Ectodermal cell (in vitro differentiated cells): Measurements from ENCODE around the gene PGA5.
A peak's percentile ranks its signal among the peaks of the same experiment; 100 is the strongest.

Experiments
- H3K27ac ChIP-seq: 2 replicates; pipeline ENCODE4 v1.7.0; 2013; ENCODE audit warnings: mild to moderate bottlenecking, low read depth, low read length; ENCODE audit not compliant: insufficient read depth, poor library complexity, severe bottlenecking
- H3K27me3 ChIP-seq: 2 replicates; pipeline ENCODE4 v1.7.0; 2013; ENCODE audit warnings: mild to moderate bottlenecking, low read length; ENCODE audit not compliant: insufficient read depth, control insufficient read depth, poor library complexity, severe bottlenecking
- H3K36me3 ChIP-seq: one replicate; pipeline ENCODE4 v1.7.0; 2013; ENCODE audit warnings: low read length; ENCODE audit not compliant: control insufficient read depth, insufficient read depth
- H3K4me1 ChIP-seq: one replicate; pipeline ENCODE4 v1.7.0; 2013; ENCODE audit warnings: low read length; ENCODE audit not compliant: control insufficient read depth, insufficient read depth
- H3K4me3 ChIP-seq: 2 replicates; pipeline ENCODE4 v1.7.0; 2013; ENCODE audit warnings: low read depth, low read length, control low read depth; ENCODE audit not compliant: insufficient read depth
- H3K9me3 ChIP-seq: 2 replicates; pipeline ENCODE4 v1.7.0; 2013; ENCODE audit warnings: mild to moderate bottlenecking, low read length, moderate library complexity; ENCODE audit not compliant: control insufficient read depth
- WGBS, 2 experiments: methylation state at CpG; one replicate each; pipeline ENCODE4 v1.1.7; 2013; ENCODE audit warnings: missing lambda C conversion rate in 2 of 2; 5-methylcytosine and 5-hydroxymethylcytosine counted together

PGA5 gene

DNA sequence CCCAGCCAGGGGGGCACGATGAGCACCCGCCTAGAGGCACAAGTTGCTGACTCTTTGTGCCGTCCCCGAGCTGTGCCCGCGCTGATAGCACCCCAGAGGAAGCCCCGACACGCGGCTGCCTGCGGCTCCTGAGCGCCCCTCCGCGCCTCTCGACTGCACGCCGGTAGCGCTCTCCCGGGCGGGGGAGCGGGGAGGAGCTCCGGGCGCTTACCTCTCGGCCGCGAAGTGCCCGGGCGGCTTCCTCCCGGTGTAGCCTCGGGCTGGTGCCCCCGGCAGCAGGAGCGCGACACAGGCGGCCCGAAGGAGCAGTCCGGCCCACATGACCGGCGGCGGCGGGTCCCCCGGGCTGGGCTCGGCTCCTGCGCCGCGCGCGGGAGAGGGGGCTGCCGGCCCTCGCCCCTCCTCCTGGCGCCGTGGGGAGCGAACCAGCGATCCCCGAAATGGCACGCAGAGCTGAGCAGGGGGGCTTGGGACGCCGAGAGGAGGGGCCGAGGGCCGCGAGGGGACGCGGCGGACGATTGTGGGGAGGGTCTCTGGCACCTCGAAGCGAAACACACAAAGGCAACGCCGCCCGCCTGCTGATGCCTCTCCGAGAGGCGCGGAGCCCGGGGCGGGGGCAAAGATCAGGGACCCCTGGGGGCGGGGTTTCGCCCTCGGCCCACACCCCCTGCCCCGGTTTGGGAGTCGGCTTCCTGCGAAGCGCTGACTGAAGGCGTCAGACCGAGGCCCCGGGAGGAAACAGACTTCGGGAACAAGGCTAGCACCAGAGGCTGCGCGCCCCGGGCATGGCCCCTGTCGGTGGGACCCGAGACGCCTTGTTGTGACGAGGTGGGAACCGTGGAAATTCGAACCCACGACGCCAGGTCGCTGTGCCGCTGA, 54.0 kb downstream of the PGA5 start, which contains the start of gene VWCE:
Gene VWCE, minus strand, starts transcription at position 600 of the 879 bp plus-strand sequence. Its CDS starts 279 bp downstream, at position 321.
- 1% methylated on average over 97 of the region's 97 CpGs for WGBS, 2 experiments
- peaks cover 25% of the 10 kb centered on the region for H3K27me3 ChIP-seq
- peaks cover 8% of the 10 kb centered on the region for H3K4me1 ChIP-seq
- no peaks in the 10 kb centered on the region for H3K9me3 ChIP-seq
- H3K36me3 ChIP-seq: peaks cover 7% of the 10 kb centered on the region
- peak within 1 kb of the TSS; percentile 61 for H3K4me3 ChIP-seq
- peak within 1 kb of the TSS; percentile 60 for H3K27ac ChIP-seq

GRCh38 chr11:61295596-61295926, 54.6 kb downstream of the PGA5 start:
- Histone ChIP-seq H3K36me3 (peaks cover 13% of the 10 kb centered on the region), H3K27me3 (peaks cover 25% of the 10 kb centered on the region), H3K4me3 (peak overlapping the region; percentile 61), H3K9me3 (no peaks in the 10 kb centered on the region), H3K27ac (no peak overlapping the region), H3K4me1 (peaks cover 8% of the 10 kb centered on the region)
- 68 to 69% methylated on average over 12 of the region's 12 CpGs for WGBS, 2 experiments

- H3K36me3 ChIP-seq: peaks cover 29% of the 10 kb centered on the region
- no peak overlapping the region for H3K27ac ChIP-seq
These were observed 56.4 kb downstream of the PGA5 start for GRCh38 chr11:61297341-61297740.

GRCh38 chr11:61297746-61298145, 56.8 kb downstream of the PGA5 start:
- peaks cover 32% of the 10 kb centered on the region for H3K36me3 ChIP-seq
- no peaks in the 10 kb centered on the region for H3K9me3 ChIP-seq
- H3K27me3 ChIP-seq: peaks cover 25% of the 10 kb centered on the region
- peaks cover 8% of the 10 kb centered on the region for H3K4me1 ChIP-seq
- WGBS, 2 experiments: 85 to 88% methylated on average over 5 of the region's 5 CpGs
- no peak overlapping the region for H3K4me3 ChIP-seq
- no peak overlapping the region for H3K27ac ChIP-seq

More at GRCh38 chr11:61297341-61297740, 56.4 kb downstream of the PGA5 start:
- Histone ChIP-seq H3K4me3 (no peak overlapping the region), H3K9me3 (no peaks in the 10 kb centered on the region), H3K4me1 (peaks cover 8% of the 10 kb centered on the region), H3K27me3 (peaks cover 25% of the 10 kb centered on the region)
- 83 to 91% methylated on average over 1 of the region's 1 CpG for WGBS, 2 experiments

GRCh38 chr11:61298663-61299244, 57.8 kb downstream of the PGA5 start:
- no peaks in the 10 kb centered on the region for H3K9me3 ChIP-seq
- peaks cover 18% of the 10 kb centered on the region for H3K27me3 ChIP-seq
- no peak overlapping the region for H3K4me3 ChIP-seq
- WGBS, 2 experiments: 87 to 94% methylated on average over 4 of the region's 4 CpGs
- H3K27ac ChIP-seq: no peak overlapping the region
- peaks cover 4% of the 10 kb centered on the region for H3K4me1 ChIP-seq
- peaks cover 35% of the 10 kb centered on the region for H3K36me3 ChIP-seq
